Gastroesophageal sphincter (tissue), 4 donors: ENCODE results near the gene PPARG. TPM values are rescaled to one million over a fixed set of nuclear protein-coding genes. Genes with fewer than 3 reads are reported as not detected.
"Not testable (repeated sequence)": the region's sequence is repeated elsewhere in the genome, so short reads cannot be mapped to it uniquely, and the experiment has no call there.

Source experiments
- ATAC-seq: fragments of 150-250 bp; one replicate; pipeline ENCODE4 v1.9.1; 2016; ENCODE audit warnings: mild to moderate bottlenecking, moderate library complexity
- H3K27ac ChIP-seq, 4 donors: fragments of 200-600 bp; sonication (generic) in 3 of 4; 1 replicate in 3 of 4; 2 replicates in 1 of 4; pipeline ENCODE4 v1.5.1; 2016 to 2019
- H3K27me3 ChIP-seq: fragments of 200-600 bp; sonication (generic); one replicate; pipeline ENCODE4 v1.5.1; 2019
- H3K36me3 ChIP-seq, 2 donors: fragments of 200-600 bp; sonication (generic); one replicate each; pipeline ENCODE4 v1.5.1; 2019; ENCODE audit warnings: control low read depth in 1 of 2
- H3K4me1 ChIP-seq, 3 donors: fragments of 200-600 bp; sonication (generic); 1 replicate in 2 of 3; 2 replicates in 1 of 3; pipeline ENCODE4 v1.5.1; 2016 to 2019; ENCODE audit warnings: control low read depth in 2 of 3
- H3K4me3 ChIP-seq, 2 donors: fragments of 200-600 bp; sonication (generic); one replicate each; pipeline ENCODE4 v1.5.1; 2019; ENCODE audit warnings: mild to moderate bottlenecking in 1 of 2, moderate library complexity in 1 of 2
- H3K9me3 ChIP-seq, 3 donors: fragments of 200-600 bp; sonication (generic); one replicate each; pipeline ENCODE4 v1.5.1; 2017 to 2019; ENCODE audit warnings: control low read depth in 2 of 3
- EP300 ChIP-seq: sonication (generic); formaldehyde crosslinking; IDR thresholded peaks from one replicate; pipeline ENCODE4 v1.6.1; 2017; ENCODE audit warnings: antibody characterized with exemption, mild to moderate bottlenecking
- POLR2A ChIP-seq, 2 donors: fragments of 450-650 bp; IDR thresholded peaks; one replicate each; pipeline ENCODE4 v1.6.1; 2017; ENCODE audit warnings: antibody characterized with exemption in 2 of 2, mild to moderate bottlenecking in 2 of 2, moderate library complexity in 1 of 2
- POLR2AphosphoS5 ChIP-seq: sonication (generic); formaldehyde crosslinking; IDR thresholded peaks from one replicate; pipeline ENCODE4 v1.6.1; 2017; ENCODE audit warnings: antibody characterized with exemption
- WGBS, 2 donors: methylation state at CpG; one replicate each; pipeline ENCODE4 v1.1.5; 2018; ENCODE audit warnings: low coverage in 1 of 2; 5-methylcytosine and 5-hydroxymethylcytosine counted together
- total RNA-seq, 4 donors: library from RNA; depleted of rRNA; stranded (reverse); fragments of >200 nt; gene quantifications; one replicate each; pipeline ENCODE4 v1.1.0, GENCODE V29; 2016
- TF ChIP-seq, protein P1 (sequence below), 4 experiments: fragments of 200-600 bp in 2 of 4; fragments of 450-650 bp in 2 of 4; sonication (generic) in 1 of 4; IDR thresholded peaks; one replicate each; pipeline ENCODE4 v1.5.1; 2017 to 2019; ENCODE audit warnings: antibody characterized with exemption in 4 of 4, mild to moderate bottlenecking in 2 of 4, moderate library complexity in 2 of 4

Gene PPARG
- total RNA-seq, 4 donors from 2014 or later = 3.9 to 14.9 (median 9.3) TPM

DNA sequence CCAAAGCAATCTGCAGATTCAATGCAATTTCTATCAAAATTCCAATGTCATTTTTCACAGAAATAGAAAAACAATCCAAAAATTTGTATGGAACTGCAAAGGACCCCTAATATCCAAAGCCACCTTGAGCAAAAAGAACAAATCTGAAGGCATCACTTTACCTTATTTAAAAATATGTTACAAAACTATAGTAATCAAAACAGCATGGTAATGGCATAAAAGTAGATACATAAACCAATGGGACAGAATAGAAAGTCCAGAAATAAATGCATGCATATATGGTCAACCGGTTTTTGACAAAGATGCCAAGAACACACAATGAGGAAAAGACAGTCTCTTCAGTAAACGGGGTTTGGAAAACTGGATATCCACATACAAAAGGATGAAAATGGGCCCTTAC, 39.4 kb upstream of the PPARG start:
- no peaks in the 10 kb centered on the region for H3K36me3 ChIP-seq
- H3K27me3 ChIP-seq = no peaks in the 10 kb centered on the region
- WGBS, 2 donors = 86 to 97% methylated on average over 2 of the region's 2 CpGs
- TF ChIP-seq POLR2A (IDR thresholded peaks at IDR 0.05) (no peak), POLR2AphosphoS5 (no peak), EP300 (no peak)
- TF ChIP-seq, protein P1, sequence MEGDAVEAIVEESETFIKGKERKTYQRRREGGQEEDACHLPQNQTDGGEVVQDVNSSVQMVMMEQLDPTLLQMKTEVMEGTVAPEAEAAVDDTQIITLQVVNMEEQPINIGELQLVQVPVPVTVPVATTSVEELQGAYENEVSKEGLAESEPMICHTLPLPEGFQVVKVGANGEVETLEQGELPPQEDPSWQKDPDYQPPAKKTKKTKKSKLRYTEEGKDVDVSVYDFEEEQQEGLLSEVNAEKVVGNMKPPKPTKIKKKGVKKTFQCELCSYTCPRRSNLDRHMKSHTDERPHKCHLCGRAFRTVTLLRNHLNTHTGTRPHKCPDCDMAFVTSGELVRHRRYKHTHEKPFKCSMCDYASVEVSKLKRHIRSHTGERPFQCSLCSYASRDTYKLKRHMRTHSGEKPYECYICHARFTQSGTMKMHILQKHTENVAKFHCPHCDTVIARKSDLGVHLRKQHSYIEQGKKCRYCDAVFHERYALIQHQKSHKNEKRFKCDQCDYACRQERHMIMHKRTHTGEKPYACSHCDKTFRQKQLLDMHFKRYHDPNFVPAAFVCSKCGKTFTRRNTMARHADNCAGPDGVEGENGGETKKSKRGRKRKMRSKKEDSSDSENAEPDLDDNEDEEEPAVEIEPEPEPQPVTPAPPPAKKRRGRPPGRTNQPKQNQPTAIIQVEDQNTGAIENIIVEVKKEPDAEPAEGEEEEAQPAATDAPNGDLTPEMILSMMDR (IDR thresholded peaks at IDR 0.05) = no peak
- H3K9me3 ChIP-seq = peaks cover 0 to 13% (median 0%) of the 10 kb centered on the region in 3 donors
- H3K27ac ChIP-seq = no peak overlapping the region
- H3K4me1 ChIP-seq = no peaks in the 10 kb centered on the region
- no peak overlapping the region for H3K4me3 ChIP-seq
- ATAC-seq = no peak

DNA sequence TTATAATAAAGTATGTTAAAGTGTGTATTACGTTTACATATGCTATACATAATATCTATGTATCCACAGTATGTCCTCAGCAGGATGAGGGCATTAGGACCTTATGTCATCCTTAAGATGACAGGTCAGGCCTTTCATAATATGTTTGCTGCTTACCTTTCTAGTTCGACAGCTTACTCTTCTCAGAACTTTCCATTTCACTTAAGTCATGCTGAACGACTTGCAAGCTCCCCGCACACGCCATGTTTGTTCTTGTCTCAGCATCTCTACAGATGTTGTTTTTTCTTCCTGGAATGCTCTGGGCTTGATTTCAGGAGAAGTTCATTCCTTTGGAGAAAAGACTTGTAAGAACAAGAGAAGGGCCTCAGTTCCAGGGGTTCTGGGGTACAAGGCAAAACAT, 36.0 kb upstream of the PPARG start:
- Histone ChIP-seq H3K27ac (no peak overlapping the region), H3K9me3 (peaks cover 0 to 13% (median 0%) of the 10 kb centered on the region in 3 donors), H3K4me3 (no peak overlapping the region), H3K36me3 (no peaks in the 10 kb centered on the region), H3K4me1 (no peaks in the 10 kb centered on the region), H3K27me3 (no peaks in the 10 kb centered on the region)
- TF ChIP-seq POLR2A (IDR thresholded peaks at IDR 0.05) = no peak
- no peak for TF ChIP-seq POLR2AphosphoS5
- no peak for TF ChIP-seq EP300
- TF ChIP-seq, protein P1 (IDR thresholded peaks at IDR 0.05) = no peak
- ATAC-seq = no peak
- WGBS, 2 donors = 52 to 88% methylated on average over 3 to 5 of the region's 5 CpGs

DNA sequence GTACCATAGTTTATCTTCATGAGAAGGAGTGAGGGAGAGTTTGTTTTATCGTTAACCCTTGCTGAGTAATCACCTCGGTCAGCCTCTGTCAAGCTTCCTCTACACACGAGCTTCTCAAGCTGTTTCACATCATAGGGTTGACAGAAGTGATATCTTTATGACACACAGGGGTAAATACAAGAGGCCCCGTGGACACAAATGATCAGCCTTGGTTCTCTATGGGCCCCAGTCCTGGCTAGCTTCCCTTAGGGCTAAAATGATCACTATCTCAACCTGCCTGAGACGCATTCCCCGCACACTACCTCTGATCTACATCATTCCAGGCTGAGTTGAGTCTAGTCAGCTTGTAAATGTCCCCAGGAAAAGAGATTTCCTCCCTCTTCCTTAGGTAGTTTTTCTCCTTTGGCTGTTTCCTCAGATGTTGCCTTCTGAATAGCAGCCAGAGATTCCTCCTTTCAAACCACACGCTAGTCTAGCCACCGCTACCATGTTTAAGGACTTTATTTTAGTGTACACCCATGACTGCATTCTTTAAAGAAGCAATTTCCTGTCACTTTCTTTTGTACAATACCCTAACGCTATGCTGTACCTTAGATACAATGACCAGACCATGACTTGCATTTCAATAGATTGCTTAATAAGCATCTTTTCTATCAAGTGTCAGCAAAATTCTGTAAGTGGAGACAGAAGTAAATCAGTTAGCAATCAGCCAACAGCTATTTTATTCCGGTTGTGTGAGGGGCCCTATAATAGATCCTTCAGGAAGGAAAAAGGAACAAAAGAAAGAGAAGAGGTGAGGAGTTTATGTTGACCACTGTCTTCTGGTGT, 35.1 kb upstream of the PPARG start:
- TF ChIP-seq, protein P1 (IDR thresholded peaks at IDR 0.05) = no peak
- TF ChIP-seq POLR2A (IDR thresholded peaks at IDR 0.05) = no peak
- TF ChIP-seq POLR2AphosphoS5 = no peak
- TF ChIP-seq EP300 = no peak
- Histone ChIP-seq H3K4me3 (no peak overlapping the region), H3K9me3 (peaks cover 0 to 13% (median 0%) of the 10 kb centered on the region in 3 donors), H3K27ac (no peak overlapping the region), H3K27me3 (no peaks in the 10 kb centered on the region), H3K4me1 (no peaks in the 10 kb centered on the region), H3K36me3 (no peaks in the 10 kb centered on the region)
- 35 to 51% methylated on average over 7 to 9 of the region's 10 CpGs for WGBS, 2 donors
- ATAC-seq = no peak

DNA sequence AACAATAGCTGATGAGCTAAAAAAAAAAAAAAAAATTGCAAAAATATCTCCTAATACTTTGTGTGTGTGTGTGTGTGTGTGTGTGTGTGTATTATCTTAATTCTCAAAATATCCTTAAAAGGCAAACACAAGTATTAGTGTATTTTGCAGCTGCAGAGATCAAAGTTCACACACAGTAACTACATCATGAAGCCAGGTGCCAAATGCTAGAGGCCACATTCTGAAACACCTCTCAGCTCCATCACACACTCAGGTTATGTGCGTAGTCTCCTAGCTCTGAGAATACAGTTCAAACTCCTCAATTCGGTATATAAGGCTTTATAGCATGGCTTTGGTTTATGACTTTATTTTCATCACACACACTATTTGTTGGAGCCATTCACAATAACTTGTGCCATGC, 33.5 kb upstream of the PPARG start:
- H3K36me3 ChIP-seq = no peaks in the 10 kb centered on the region
- ATAC-seq = no peak
- peaks cover 6% of the 10 kb centered on the region for H3K27me3 ChIP-seq
- no peak overlapping the region for H3K4me3 ChIP-seq
- no peaks in the 10 kb centered on the region for H3K4me1 ChIP-seq
- WGBS, 2 donors = 93 to 94% methylated on average over 2 of the region's 2 CpGs
- H3K9me3 ChIP-seq = peaks cover 0 to under 1% (median 0%) of the 10 kb centered on the region in 3 donors
- TF ChIP-seq POLR2A (IDR thresholded peaks at IDR 0.05) (no peak), POLR2AphosphoS5 (no peak), EP300 (no peak)
- TF ChIP-seq, protein P1 (IDR thresholded peaks at IDR 0.05) = no peak
- H3K27ac ChIP-seq = no peak overlapping the region

DNA sequence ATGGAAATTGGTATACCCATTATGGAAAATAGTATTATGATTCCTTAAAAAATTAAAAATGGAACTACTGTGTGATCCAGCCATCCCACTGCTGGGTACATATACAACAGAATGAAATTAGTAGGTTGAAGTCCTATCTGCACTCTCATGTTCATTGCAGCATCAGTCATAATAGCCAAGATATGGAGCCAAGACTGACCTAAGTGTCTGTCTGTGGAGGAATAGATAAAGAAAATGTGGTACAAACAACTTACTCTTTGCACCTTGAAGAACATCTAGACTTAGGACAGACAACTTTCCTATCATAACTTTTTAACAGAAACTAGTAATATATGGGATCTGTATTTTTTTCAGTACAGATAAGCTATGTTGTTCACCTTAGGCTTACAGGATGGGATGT, 30.0 kb upstream of the PPARG start:
- peaks cover 6% of the 10 kb centered on the region for H3K27me3 ChIP-seq
- TF ChIP-seq EP300 = no peak
- H3K36me3 ChIP-seq = no peaks in the 10 kb centered on the region
- no peak overlapping the region for H3K4me3 ChIP-seq
- H3K27ac ChIP-seq = no peak overlapping the region
- no peak for ATAC-seq
- no peaks in the 10 kb centered on the region for H3K4me1 ChIP-seq
- H3K9me3 ChIP-seq = no peaks in the 10 kb centered on the region

DNA sequence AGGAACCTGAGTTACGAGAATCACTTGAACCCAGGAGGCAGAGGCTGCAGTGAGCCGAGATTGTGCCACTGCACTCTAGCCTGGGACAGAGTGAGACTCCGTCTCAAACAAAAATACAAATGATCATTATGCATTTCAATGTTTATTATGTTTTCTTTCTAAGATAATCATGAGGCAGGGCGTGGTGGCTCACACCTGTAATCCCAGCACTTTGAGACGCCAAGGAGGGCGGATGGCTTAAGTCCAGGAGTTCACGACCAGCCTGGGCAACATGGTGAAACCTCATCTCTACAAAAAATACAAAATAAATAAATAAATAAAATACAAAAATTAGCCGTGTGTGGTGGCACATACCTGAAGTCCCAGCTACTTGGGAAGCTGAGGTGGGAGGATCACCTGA, 26.7 kb upstream of the PPARG start:
- WGBS, 2 donors = 86 to 90% methylated on average over 3 to 8 of the region's 8 CpGs
- H3K4me1 ChIP-seq = peaks cover 0 to 10% (median 0%) of the 10 kb centered on the region in 3 donors

More for the DNA sequence above, 26.7 kb upstream of the PPARG start:
- not testable (repeated sequence) for H3K27ac ChIP-seq, H3K36me3 ChIP-seq, H3K4me3 ChIP-seq, H3K9me3 ChIP-seq, ATAC-seq, H3K27me3 ChIP-seq
